IPS-11a (cell line): ENCODE data around the gene SPSB3.
"Not testable (repeated sequence)": the region's sequence is repeated elsewhere in the genome, so short reads cannot be mapped to it uniquely, and the experiment has no call there.

Source experiments
- H3K4me3 ChIP-seq: one replicate; pipeline ENCODE4 v1.5.1; 2013; ENCODE audit warnings: low read depth, low read length, control low read depth

Gene SPSB3

DNA sequence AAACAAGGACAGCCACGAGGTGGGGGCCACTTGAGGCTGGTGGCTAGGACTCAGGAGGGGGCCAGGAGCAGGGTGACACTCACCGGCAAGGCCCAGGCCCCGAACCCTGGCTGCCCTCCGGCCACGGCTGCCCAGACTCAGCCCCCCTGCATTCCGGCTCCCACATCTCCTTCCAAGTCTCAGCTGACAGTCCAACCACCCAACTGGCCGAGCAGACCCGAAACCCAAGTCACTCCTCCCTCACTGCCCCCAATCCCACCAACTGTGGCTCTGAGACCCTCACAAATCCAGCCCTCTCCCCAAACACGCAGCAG lies 34.9 kb upstream of the SPSB3 start:
- H3K4me3 ChIP-seq: no peak overlapping the region

GRCh38 chr16:1816396-1817275 lies 34.3 kb upstream of the SPSB3 start:
- no peak overlapping the region for H3K4me3 ChIP-seq

DNA sequence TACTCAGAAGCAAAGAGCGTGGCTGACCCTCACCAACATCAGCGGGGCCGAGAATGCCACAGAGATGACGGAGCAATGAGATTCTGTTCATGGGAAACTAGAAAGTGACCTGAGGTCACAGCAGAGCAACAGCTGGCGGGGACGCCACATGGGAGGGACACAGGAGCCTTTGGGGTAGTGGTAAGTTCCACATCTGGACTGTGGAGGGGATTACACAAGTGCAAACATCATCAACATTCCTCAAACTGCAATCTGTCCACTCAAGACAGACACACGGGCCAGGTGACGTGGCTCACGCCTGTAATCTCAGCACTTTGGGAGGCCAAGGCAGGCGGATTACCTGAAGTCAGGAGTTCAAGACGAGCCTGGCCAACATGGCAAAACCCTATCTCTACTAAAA lies 33.1 kb upstream of the SPSB3 start:
- H3K4me3 ChIP-seq: no peak overlapping the region

DNA sequence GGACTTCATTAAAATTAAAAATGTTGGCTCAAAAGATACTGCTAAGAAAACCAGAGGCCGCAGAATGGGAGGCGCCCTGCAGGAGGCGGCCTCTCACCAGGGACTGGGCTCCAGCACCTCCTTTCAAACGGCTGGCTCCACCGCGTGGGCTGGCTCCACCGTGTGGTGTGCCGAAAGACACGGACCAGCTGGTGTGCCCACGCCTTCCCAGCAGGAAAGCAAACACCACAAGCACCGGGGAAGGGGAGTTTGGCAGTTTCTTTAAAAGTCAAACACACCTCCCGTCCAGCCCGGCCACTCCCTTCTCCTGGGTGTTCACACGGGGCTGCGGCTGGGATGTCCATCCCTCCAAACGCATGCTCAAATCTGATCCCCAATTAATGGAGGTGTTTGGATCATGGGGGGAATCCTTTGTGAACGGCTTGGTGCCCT lies 30.4 kb upstream of the SPSB3 start:
- H3K4me3 ChIP-seq: no peak overlapping the region

DNA sequence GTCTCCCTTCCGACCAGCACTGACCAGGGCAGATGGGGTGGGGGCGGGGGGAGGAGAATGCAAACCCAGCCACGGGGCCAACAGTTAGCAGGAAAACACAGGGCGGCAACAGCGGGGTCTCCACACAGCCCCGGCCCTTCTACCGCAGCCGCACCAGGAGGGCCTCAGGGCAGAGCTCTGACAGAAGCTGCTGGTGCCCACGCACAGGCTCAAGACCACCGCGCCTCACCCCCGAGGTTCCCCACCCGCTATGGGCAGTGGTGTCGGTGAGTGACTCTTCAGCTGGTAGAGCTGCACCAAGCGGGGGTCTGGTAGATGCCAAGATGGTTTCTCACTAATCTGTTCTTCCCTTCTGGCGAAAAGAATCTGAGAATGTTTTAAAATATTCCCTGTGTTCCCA lies 28.2 kb upstream of the SPSB3 start:
- no peak overlapping the region for H3K4me3 ChIP-seq

DNA sequence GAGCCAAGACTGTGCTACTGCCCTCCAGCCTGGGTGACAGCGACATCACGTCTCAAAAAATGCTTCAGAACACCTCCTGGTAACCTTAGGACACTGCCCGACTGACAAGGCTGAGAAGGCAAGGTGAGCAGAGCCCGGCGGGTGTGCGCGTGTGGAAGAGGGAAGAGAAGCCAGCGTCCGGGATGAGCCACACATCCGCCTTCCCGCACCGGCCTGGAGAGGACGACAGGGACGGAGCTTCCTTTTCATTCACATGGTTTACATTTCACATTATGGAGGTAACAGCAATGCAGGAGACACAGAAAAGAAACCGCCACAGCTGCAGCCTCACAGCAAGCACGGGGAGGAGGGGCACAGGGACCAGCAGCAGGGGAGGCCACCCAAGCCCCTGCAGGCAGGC lies 27.7 kb upstream of the SPSB3 start:
- H3K4me3 ChIP-seq: no peak overlapping the region

DNA sequence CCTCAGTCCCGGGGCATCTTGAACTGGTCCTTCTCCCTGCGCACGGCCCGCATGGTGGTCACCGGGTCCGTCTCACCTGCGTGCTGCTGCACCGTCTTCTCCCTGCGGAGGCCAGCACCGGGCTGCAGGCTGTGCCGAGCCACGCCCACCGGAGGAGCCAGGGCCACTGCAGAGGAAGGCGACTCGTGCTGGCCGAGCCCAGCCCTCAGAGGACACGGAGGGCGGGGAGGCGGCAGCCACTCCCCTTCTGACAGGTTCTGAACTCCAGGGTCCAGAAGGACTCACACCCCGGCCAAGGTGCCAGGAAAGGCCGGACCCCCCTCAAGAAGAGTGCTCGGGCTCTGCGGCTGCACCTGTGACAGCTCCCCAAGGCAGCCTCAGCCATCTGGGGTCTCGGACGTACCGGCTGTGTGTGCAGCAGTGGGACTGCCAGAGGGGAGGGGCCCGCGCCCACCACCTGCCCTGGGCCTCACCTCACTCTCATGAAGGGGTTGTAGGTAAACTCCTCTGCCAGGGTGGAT lies 27.0 kb upstream of the SPSB3 start:
- no peak overlapping the region for H3K4me3 ChIP-seq

DNA sequence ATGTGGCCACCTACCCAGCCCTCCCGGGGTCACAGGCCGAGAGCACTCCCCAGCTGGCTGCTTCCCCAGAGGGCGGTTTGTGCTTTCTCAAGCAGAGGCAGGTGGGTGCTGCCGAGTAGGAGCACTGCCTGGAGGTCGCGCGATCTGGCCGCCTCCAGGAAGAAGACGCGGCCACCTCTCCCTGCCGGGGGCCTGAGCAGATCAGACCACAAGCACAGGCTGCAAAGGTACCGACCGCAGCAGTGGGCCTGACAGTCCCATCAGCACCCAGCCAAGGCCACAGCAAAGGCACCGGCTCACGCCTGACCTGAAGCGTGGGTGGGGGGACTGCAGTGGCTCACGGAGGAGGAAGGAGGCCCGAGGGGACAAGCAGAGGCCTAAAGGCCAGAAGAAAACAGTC lies 26.3 kb upstream of the SPSB3 start:
- no peak overlapping the region for H3K4me3 ChIP-seq

- no peak overlapping the region for H3K4me3 ChIP-seq
Observed at GRCh38 chr16:1807626-1808025, 25.3 kb upstream of the SPSB3 start.

GRCh38 chr16:1800701-1801100 lies 18.3 kb upstream of the SPSB3 start:
- H3K4me3 ChIP-seq: no peak overlapping the region

DNA sequence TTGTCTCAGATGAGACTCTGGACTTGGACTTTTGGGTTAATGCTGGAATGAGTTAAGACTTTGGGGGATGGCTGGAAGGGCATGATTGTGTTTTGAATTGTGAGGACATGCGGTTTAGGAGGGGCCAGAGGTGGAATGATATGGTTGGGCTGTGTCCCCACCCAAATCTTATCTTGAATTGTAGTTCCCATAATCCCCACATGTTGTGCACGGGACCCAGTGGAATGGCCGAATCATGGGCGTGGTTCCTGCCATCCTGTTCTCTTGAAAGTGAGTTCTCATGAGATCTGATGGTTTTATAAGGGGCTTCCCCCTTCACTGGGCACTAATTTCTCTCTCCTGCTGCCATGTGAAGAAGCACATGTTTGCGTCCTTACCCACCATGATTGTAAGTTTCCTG lies 16.9 kb upstream of the SPSB3 start:
- not testable (repeated sequence) for H3K4me3 ChIP-seq

- no peak overlapping the region for H3K4me3 ChIP-seq
Observed at GRCh38 chr16:1794908-1795666, 12.7 kb upstream of the SPSB3 start.

DNA sequence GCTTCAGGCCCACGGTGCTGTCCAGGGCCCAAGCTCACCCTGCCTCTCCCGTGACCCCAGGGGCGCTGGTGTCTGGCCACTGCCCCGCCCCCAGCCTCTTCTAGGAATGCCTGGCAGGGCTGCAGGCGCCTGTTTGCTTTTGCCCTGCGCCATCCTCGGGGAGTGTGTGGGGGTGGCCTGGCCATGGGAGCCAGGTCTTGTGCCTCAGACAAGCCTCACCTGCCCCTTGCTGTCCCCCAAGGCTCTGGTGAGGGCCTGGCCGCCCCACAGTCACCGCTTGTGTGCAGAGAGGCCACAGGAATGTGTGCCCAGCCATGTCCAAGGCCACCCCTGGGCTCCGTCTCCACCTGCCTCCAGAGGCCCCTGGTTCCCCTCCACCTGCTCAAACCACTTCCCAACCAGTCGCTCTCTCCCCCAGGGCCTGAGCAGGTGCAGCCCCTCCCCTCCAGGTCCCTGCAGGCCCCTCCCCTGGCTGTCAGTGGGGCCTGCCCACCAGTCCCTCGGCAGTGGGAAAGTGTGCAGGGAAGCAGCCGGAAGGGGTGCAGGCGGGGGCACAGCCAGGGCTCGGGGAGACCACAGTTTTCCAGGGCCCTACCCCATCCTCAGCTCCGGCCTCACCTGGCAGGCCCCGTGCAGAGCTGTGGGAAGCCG lies 12.0 kb upstream of the SPSB3 start:
- H3K4me3 ChIP-seq: no peak overlapping the region

DNA sequence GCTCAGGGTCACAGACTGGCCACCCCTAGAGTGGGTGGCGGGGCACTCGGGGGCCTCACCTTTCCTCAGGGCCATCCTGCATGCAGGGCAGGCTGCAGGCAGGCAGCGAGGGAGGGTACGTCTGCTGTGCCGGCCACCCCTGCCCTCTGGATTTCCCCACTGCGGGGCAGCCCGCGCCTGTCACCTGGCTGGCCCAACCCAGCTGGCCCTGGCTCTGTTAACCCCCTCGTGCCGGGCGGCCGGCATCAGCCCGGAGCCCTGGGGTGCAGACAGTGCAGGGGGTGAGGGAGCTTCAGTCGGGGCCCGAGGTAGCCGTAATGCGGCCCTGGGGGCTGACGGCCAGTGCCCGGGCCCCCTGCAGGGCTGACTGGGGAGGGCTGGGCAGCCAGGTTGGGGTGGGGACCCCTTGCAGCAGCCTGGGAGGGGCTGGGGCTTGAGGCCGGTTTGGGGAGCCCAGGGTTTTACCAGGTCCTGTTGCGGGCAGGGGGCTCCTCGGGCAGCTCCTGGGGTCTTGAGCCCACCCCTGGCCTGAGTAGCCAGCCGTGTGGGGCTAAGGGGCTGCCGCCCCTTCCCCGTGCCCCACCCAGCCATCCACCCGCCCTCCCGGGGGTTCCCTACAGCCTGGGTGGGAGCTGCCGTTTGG lies 11.3 kb upstream of the SPSB3 start, which contains the start of gene IGFALS:
TSS of gene IGFALS (minus strand) at position 128 of the 643 bp plus-strand sequence. CDS start at position 75, 53 bp downstream.
- no peak within 1 kb of the TSS for H3K4me3 ChIP-seq

DNA sequence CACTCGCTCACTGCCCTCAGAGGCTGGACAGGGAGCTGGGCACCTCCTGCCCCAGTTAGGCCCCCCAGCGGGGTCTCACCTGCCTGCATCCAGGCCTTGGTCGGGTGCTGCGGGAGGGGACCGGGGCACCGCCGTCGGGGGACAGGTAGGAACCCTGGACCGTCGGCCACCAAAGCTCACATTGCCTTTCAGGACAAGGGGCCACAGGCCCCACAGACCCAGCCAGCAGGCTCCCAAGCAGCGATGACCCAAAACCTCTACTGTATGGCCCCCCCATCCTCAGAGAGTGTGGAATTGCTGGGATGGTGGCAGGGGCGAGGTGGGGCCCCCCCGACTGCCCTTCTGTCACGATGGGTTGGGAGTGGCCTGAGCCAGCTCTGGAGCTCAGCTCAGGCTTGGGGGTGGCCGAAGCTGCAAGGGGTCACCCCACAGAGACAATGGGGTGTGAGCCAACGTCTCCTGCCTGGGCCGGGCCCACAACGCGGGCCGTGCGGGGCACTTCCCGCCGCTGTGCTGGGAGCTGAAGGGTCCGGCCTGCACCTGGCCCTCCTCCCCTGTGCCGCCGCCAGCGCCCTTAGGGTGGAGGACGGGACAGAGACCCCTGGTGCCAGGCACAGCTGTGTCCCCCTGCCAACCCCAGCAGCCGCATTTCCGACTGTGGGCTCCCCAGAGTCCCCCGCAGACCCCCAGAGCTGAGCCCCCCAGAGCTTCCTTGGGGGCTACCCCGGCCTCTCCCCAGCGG lies 10.6 kb upstream of the SPSB3 start:
- no peak overlapping the region for H3K4me3 ChIP-seq

- no peak overlapping the region for H3K4me3 ChIP-seq
Observed at GRCh38 chr16:1791943-1792812, 9.8 kb upstream of the SPSB3 start.

DNA sequence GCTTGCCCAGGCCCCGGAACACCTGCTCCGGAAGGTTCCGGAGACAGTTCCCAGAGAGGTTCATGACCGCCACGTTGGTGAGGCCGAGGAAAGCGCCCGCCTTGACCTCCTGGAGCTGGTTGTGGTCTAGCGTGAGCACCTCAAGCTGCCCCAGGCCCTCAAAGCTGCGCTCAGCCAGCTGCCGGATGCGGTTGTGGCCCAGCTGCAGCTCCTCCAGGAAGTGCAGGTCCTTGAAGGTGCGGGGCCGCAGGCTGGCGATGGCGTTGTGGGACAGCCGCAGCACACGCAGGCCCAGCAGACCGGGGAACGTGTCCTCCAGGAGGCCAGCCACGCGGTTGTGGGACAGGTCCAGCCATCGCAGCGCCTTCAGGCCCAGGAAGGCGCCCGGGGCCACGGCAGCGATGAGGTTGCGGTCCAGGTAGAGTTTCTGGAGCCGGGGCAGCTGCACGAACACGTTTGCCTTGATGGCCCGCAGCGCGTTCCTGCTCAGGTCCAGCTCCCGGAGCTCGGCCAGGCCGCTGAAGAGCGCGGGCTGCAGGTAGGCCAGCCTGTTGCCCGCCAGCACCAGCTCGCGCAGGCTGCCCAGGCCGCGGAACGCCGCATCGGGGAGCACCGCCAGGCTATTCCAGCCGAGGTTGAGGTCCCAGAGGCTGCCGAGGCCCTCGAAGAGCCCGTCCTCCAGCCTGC lies 9.0 kb upstream of the SPSB3 start:
- H3K4me3 ChIP-seq: no peak overlapping the region

DNA sequence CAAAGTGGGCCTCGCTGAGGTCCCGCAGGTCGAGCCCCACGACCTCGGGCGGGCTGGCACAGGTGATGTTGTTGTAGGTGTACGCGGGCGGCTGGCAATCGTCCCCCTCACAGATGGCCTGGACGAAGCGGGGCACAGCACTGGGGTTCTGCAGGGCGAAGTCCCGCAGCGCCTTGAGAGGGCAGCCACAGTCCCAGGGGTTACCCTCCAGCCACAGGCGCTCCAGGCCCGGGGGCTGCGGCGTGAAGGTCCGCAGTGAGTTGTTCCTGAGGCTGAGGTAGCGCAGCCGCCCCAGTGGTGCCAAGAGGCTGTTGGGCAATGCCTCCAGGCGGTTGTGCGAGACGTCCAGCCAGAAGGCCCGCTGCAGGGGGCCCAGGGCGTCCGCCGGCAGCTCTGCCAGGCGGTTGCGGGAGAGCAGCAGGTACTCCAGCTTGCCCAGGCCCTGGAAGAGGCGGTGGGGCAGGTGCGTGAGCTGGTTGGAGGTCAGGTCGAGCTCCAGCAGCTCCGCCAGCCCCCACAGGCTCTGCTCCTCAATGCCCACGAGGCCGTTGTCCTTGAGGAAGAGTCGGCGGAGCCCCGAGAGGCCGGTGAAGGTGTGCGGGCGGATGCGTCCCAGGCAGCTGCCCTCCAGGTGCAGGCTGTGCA lies 8.4 kb upstream of the SPSB3 start:
- H3K4me3 ChIP-seq: no peak overlapping the region
